ENCODE results near the gene SCAPER.

Gene SCAPER

GRCh38 chr15:76905013-76905839 is at the start of gene SCAPER:
TSS of gene SCAPER (minus strand) at chr15:76905340. CDS start at chr15:76883817, 21,523 bp downstream.
- DNase-seq = peak; percentile 91

- DNase-seq = no peak
Observed at GRCh38 chr15:76954744-76955143, 49.6 kb upstream of the SCAPER start.

GRCh38 chr15:76953913-76954312 is 48.8 kb upstream of the SCAPER start:
- DNase-seq = no peak

GRCh38 chr15:76951220-76951619 is 46.1 kb upstream of the SCAPER start:
- DNase-seq = no peak

GRCh38 chr15:76947454-76947853 is 42.3 kb upstream of the SCAPER start:
- DNase-seq = no peak

- DNase-seq = no peak
Observed at GRCh38 chr15:76945494-76946093, 40.5 kb upstream of the SCAPER start.

- DNase-seq = no peak
Observed at GRCh38 chr15:76942331-76942730, 37.2 kb upstream of the SCAPER start.

GRCh38 chr15:76941636-76942035 is 36.5 kb upstream of the SCAPER start:
- DNase-seq = no peak

GRCh38 chr15:76939715-76940114 is 34.6 kb upstream of the SCAPER start:
- no peak for DNase-seq

GRCh38 chr15:76938752-76939151 is 33.6 kb upstream of the SCAPER start:
- no peak for DNase-seq

GRCh38 chr15:76936671-76937070 is 31.5 kb upstream of the SCAPER start:
- DNase-seq = no peak

- peak; percentile 3 for DNase-seq
Observed at GRCh38 chr15:76935620-76936019, 30.5 kb upstream of the SCAPER start.

- no peak for DNase-seq
Observed at GRCh38 chr15:76932135-76932966, 27.2 kb upstream of the SCAPER start.

- DNase-seq = peak; percentile 91
Observed at GRCh38 chr15:76931397-76932134, 26.4 kb upstream of the SCAPER start, which contains the start of gene RCN2. TSS of gene RCN2 (plus strand) at chr15:76931749. CDS start at chr15:76931842, 93 bp downstream.

- no peak for DNase-seq
Observed at GRCh38 chr15:76930831-76931396, 25.8 kb upstream of the SCAPER start.

- no peak for DNase-seq
Observed at GRCh38 chr15:76929011-76929760, 24.0 kb upstream of the SCAPER start.

GRCh38 chr15:76928201-76928600 is 23.1 kb upstream of the SCAPER start:
- no peak for DNase-seq

- no peak for DNase-seq
Observed at GRCh38 chr15:76916369-76916768, 11.2 kb upstream of the SCAPER start.

- no peak for DNase-seq
Observed at GRCh38 chr15:76913737-76914136, 8.6 kb upstream of the SCAPER start.

GRCh38 chr15:76912430-76912829 is 7.3 kb upstream of the SCAPER start:
- no peak for DNase-seq

GRCh38 chr15:76905855-76906254 is 715 bp upstream of the SCAPER start:
- DNase-seq = no peak
